ENCODE measurements around the gene WWOX. TPM values are rescaled to one million over a fixed set of nuclear protein-coding genes. Genes with fewer than 3 reads are reported as not detected.

WWOX gene
- total RNA-seq, 1 donor from 2014 or later: 8.9 TPM

- no peaks in the 10 kb centered on the region for H3K36me3 ChIP-seq
- H3K4me3 ChIP-seq: no peak overlapping the region
- no peak for DNase-seq
- peaks cover 14% of the 10 kb centered on the region for H3K27me3 ChIP-seq (ENCODE audit: low read depth)
- intact Hi-C loops (cut with micrococcal nuclease): no loop called here
- no peaks in the 10 kb centered on the region for H3K9me3 ChIP-seq (replicated peaks)
- no peak for TF ChIP-seq CTCF (IDR thresholded peaks at IDR 0.05; ENCODE audit: borderline replicate concordance)
- H3K4me1 ChIP-seq: peaks cover 5% of the 10 kb centered on the region
- H3K27ac ChIP-seq (replicated peaks): no peak overlapping the region
Observed at GRCh38 chr16:79062336-79062735, 962.9 kb downstream of the WWOX start.

GRCh38 chr16:79062821-79063220 is 963.4 kb downstream of the WWOX start:
- Histone ChIP-seq H3K36me3 (no peaks in the 10 kb centered on the region), H3K4me3 (no peak overlapping the region), H3K9me3 (replicated peaks) (no peaks in the 10 kb centered on the region), H3K27ac (replicated peaks) (no peak overlapping the region), H3K27me3 (ENCODE audit: low read depth) (peaks cover 14% of the 10 kb centered on the region), H3K4me1 (peaks cover 5% of the 10 kb centered on the region)
- no peak for TF ChIP-seq CTCF (IDR thresholded peaks at IDR 0.05; ENCODE audit: borderline replicate concordance)
- DNase-seq: no peak
- intact Hi-C loops (cut with micrococcal nuclease): no loop called here

GRCh38 chr16:79064256-79064972 is 965.0 kb downstream of the WWOX start:
- Histone ChIP-seq H3K9me3 (replicated peaks) (no peaks in the 10 kb centered on the region), H3K27ac (replicated peaks) (no peak overlapping the region), H3K4me1 (peaks cover 5% of the 10 kb centered on the region), H3K27me3 (ENCODE audit: low read depth) (peaks cover 14% of the 10 kb centered on the region), H3K4me3 (no peak overlapping the region), H3K36me3 (no peaks in the 10 kb centered on the region)
- intact Hi-C loops (cut with micrococcal nuclease): no loop called here
- no peak for DNase-seq
- TF ChIP-seq CTCF (IDR thresholded peaks at IDR 0.05; ENCODE audit: borderline replicate concordance): no peak

GRCh38 chr16:79066561-79066960 is 967.1 kb downstream of the WWOX start:
- DNase-seq: no peak
- Histone ChIP-seq H3K4me3 (no peak overlapping the region), H3K27ac (replicated peaks) (no peak overlapping the region), H3K36me3 (no peaks in the 10 kb centered on the region), H3K27me3 (ENCODE audit: low read depth) (peaks cover 7% of the 10 kb centered on the region), H3K9me3 (replicated peaks) (no peaks in the 10 kb centered on the region), H3K4me1 (peaks cover 5% of the 10 kb centered on the region)
- TF ChIP-seq CTCF (IDR thresholded peaks at IDR 0.05; ENCODE audit: borderline replicate concordance): no peak
- intact Hi-C loops (cut with micrococcal nuclease): no loop called here

- H3K27ac ChIP-seq (replicated peaks): no peak overlapping the region
- TF ChIP-seq CTCF (IDR thresholded peaks at IDR 0.05; ENCODE audit: borderline replicate concordance): no peak
- H3K36me3 ChIP-seq: no peaks in the 10 kb centered on the region
- intact Hi-C loops (cut with micrococcal nuclease): no loop called here
- DNase-seq: no peak
- H3K27me3 ChIP-seq (ENCODE audit: low read depth): peaks cover 7% of the 10 kb centered on the region
- no peak overlapping the region for H3K4me3 ChIP-seq
- no peaks in the 10 kb centered on the region for H3K9me3 ChIP-seq (replicated peaks)
- H3K4me1 ChIP-seq: peaks cover 4% of the 10 kb centered on the region
Observed at GRCh38 chr16:79067600-79067999, 968.1 kb downstream of the WWOX start.

All from left ventricle myocardium inferior (tissue), 1 donor.